Cardiac muscle cell (in vitro differentiated cells and primary cell): ENCODE measurements around the gene GARIN5A. TPM values are rescaled to one million over a fixed set of nuclear protein-coding genes. Genes with fewer than 3 reads are reported as not detected.
"Not testable (repeated sequence)": the region's sequence is repeated elsewhere in the genome, so short reads cannot be mapped to it uniquely, and the experiment has no call there.

Source experiments
- DNase-seq, 2 donors: peaks; one replicate each; pipeline versions ENCODE4 v3.0.0 to v3.0.0-alpha.2; 2010 to 2017; ENCODE audit warnings: low read depth in 1 of 2, low spot score in 1 of 2
- H3K27ac ChIP-seq: fragments of 200-600 bp; sonication (generic); 2 replicates; pipeline ENCODE4 v1.5.1; 2016
- H3K27me3 ChIP-seq: fragments of 200-600 bp; sonication (generic); 2 replicates; pipeline ENCODE4 v1.6.0; 2016; ENCODE audit warnings: control low read depth
- H3K36me3 ChIP-seq: fragments of 200-600 bp; sonication (generic); 2 replicates; pipeline ENCODE4 v1.5.1; 2016; ENCODE audit warnings: control low read depth
- H3K4me1 ChIP-seq: fragments of 200-600 bp; sonication (generic); 2 replicates; pipeline ENCODE4 v1.8.1; 2017; ENCODE audit warnings: low read depth, mild to moderate bottlenecking, mixed run types
- H3K4me3 ChIP-seq: fragments of 200-600 bp; sonication (generic); 2 replicates; pipeline ENCODE4 v1.5.1; 2016; ENCODE audit warnings: mild to moderate bottlenecking
- H3K9me3 ChIP-seq: fragments of 200-600 bp; sonication (generic); 2 replicates; pipeline ENCODE4 v1.5.1; 2017; ENCODE audit warnings: low read depth, mild to moderate bottlenecking, control low read depth
- polyA plus RNA-seq: library from polyadenylated mRNA; unstranded; fragments of >200 nt; fragmentation: Nextera tagmentation; extraction: Ambion mirVana; gene quantifications from 2 replicates; pipeline ENCODE4 v1.2.1, GENCODE V29; 2016
- total RNA-seq: library from RNA; depleted of rRNA; stranded (reverse); fragments of >200 nt; gene quantifications from 2 replicates; pipeline ENCODE4 v1.2.3, GENCODE V29; 2016
- TF ChIP-seq, protein P1 (sequence below): IDR thresholded peaks from 2 replicates; pipeline ENCODE4 v1.5.1; 2012; ENCODE audit warnings: low read depth, mild to moderate bottlenecking, low read length

GARIN5A gene
- total and polyA plus RNA-seq, 2 experiments from 2014 or later, result 7.7 to 9.3 TPM

DNA sequence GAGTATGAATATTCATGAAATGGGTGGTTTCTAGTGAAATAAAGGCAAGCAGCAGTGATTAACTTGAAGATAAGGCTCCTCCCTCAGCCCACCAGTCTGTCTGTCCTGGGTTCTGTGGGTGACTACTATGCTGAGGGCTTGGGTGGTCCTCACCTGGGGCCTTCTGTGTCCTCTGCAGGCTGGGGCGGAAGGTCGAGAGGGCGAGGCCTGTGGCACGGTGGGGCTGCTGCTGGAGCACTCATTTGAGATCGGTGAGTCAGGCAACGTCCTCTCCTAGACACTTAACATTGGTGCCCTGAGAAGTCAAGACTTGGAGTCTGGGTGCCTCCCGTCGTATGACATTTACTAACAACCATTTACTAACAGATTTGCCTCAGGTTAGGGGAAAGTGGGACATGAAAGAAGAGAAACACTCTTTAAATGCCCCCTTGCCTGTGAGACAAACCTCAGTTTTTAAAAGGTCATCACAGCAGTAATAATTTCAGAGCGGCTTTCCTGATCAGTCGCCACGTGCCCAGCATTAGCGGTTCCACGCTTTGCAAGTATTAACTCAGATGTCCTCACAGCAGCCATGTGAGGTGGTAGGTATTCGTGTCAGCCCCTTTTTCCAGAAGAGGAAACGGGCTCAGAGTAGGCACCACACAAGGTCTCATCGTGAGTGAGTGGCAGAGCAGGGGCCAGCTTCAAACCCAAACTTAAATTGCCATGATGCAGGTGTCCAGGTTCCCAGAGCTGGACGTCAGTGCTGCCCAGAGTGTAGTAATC is 1.3 kb upstream of the GARIN5A start:
- Histone ChIP-seq H3K9me3 (no peaks in the 10 kb centered on the region), H3K36me3 (peaks cover 7% of the 10 kb centered on the region), H3K4me1 (peaks cover 4% of the 10 kb centered on the region), H3K4me3 (no peak overlapping the region), H3K27me3 (no peaks in the 10 kb centered on the region), H3K27ac (no peak overlapping the region)
- DNase-seq, result no peak
- TF ChIP-seq, protein P1, sequence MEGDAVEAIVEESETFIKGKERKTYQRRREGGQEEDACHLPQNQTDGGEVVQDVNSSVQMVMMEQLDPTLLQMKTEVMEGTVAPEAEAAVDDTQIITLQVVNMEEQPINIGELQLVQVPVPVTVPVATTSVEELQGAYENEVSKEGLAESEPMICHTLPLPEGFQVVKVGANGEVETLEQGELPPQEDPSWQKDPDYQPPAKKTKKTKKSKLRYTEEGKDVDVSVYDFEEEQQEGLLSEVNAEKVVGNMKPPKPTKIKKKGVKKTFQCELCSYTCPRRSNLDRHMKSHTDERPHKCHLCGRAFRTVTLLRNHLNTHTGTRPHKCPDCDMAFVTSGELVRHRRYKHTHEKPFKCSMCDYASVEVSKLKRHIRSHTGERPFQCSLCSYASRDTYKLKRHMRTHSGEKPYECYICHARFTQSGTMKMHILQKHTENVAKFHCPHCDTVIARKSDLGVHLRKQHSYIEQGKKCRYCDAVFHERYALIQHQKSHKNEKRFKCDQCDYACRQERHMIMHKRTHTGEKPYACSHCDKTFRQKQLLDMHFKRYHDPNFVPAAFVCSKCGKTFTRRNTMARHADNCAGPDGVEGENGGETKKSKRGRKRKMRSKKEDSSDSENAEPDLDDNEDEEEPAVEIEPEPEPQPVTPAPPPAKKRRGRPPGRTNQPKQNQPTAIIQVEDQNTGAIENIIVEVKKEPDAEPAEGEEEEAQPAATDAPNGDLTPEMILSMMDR, result no peak

DNA sequence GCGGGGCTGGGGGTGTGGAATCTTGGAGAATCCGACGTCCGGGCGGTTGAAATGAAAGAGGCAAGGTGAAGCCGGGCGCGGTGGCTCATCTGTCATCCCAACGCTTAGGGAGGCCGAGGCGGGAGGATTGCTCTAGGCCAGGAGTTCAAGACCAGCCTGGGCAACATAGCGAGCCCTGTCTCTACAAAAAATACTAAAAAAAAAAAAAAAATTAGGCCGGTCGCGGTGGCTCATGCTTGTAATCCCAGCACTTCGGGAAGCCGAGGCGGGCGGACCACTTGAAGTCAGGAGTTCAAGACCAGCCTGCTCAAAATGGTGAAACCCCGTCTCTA is 225 bp upstream of the GARIN5A start:
- peak overlapping the region; percentile 90 for H3K27ac ChIP-seq

DNA sequence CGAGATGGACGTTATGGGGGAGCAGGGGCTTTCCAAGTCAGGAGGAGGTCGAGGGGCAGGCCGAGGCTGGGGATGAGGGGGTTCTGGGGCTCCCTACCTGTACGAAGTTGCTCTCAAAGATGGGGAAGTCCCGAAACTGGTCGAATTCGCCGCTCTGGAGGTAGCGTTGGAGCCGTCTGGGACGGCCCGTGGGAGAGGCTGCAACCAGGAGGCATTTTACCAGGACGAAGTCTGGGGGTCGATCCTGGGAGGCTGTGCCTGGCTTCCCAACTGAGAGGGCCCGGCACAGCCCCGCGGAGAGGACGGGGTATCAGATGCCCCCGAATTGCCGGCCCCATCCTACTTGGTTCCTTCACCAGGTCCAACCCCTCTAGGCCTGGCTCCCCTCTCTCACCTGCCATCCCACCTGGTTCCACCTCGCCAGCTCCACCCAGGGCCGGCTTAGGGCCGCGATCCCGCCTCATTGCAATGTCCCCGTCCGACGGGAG is 868 bp downstream of the GARIN5A start:
- Histone ChIP-seq H3K27ac (no peak overlapping the region), H3K9me3 (no peaks in the 10 kb centered on the region), H3K27me3 (no peaks in the 10 kb centered on the region), H3K4me1 (peaks cover 4% of the 10 kb centered on the region), H3K36me3 (peaks cover 7% of the 10 kb centered on the region), H3K4me3 (no peak overlapping the region)
- TF ChIP-seq, protein P1, result no peak
- no peak for DNase-seq

More for the DNA sequence above, 225 bp upstream of the GARIN5A start:
- peaks cover 4% of the 10 kb centered on the region for H3K4me1 ChIP-seq
- TF ChIP-seq, protein P1, result no peak
- no peaks in the 10 kb centered on the region for H3K9me3 ChIP-seq
- DNase-seq, result no peak
- H3K4me3 ChIP-seq, result peak overlapping the region; percentile 51
- no peaks in the 10 kb centered on the region for H3K27me3 ChIP-seq
- H3K36me3 ChIP-seq, result peaks cover 7% of the 10 kb centered on the region

DNA sequence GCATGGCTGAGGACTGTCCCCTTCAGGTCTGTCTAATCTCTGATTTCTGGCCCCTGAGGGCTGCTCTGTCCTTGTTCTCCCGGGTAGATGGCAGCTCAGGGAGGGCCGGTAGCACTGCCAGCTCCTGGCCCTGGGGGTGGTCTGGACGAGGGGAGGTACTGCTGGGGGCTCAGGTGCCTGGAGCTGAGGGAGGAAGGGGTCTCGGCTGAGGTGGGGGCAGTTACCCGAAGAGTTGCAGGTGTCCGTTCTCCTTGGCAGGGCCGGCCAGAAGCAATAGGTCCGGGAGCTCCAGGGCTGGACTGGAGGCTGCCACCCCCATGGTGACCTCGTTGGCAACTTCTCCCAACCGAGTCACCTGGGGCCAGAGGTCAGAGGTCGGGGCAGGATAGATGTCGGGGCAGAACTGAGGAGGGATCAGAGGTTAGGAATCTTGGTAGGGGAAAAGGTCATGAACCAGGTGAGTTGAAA is 1.5 kb downstream of the GARIN5A start:
- Histone ChIP-seq H3K27me3 (no peaks in the 10 kb centered on the region), H3K9me3 (no peaks in the 10 kb centered on the region), H3K4me1 (peaks cover 4% of the 10 kb centered on the region), H3K4me3 (no peak overlapping the region), H3K36me3 (peaks cover 6% of the 10 kb centered on the region), H3K27ac (no peak overlapping the region)
- no peak for DNase-seq
- TF ChIP-seq, protein P1, result no peak

DNA sequence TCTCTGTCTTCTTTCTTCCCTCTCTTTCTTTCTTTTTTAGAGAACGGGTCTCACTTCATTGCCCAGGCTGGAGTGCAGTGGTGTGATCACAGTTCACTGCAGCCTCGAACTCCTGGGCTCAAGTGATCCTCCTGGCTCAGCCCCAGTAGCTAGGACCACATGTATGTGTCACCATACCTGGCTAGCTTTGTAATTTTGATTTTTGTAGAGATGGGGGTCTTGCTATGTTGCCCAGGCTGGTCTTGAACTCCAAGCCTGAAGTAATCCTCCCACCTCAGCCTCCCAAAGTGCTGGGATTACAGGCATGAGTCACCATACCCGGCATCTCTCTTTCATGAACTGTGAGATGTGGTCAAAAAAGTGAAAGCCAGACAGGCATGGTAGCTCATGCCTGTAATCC is 3.3 kb downstream of the GARIN5A start:
- H3K36me3 ChIP-seq, DNase-seq, H3K4me3 ChIP-seq, H3K4me1 ChIP-seq, H3K27ac ChIP-seq, H3K27me3 ChIP-seq, H3K9me3 ChIP-seq: not testable (repeated sequence)

DNA sequence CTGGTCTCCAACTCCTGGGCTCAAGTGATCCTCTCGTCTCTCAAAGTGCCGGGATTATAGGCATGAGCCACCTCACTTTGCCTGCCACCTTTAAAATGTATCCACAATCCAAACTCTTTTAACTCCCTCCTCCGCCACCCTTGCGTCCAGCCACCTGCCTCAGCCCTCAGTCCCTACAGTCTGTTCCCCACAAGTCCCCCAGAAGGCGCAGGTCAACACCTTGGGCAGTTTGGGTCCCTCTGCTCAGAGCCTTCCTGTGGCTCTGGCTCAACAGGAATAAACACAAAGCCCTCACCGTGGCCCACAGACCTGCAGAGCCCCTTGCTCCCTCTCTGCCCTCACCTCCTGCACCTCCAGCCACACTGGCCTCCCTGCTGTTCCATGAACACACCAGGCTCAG is 7.8 kb downstream of the GARIN5A start:
- H3K9me3 ChIP-seq, result no peaks in the 10 kb centered on the region
- H3K4me1 ChIP-seq, result no peaks in the 10 kb centered on the region
- TF ChIP-seq, protein P1, result no peak
- H3K4me3 ChIP-seq, result no peak overlapping the region
- no peaks in the 10 kb centered on the region for H3K36me3 ChIP-seq
- H3K27ac ChIP-seq, result no peak overlapping the region
- no peaks in the 10 kb centered on the region for H3K27me3 ChIP-seq
- no peak for DNase-seq
